OCI-LY7 (cell line): ENCODE results near the gene LITAFD.

Source experiments
- CTCF ChIP-seq: fragments of 200-600 bp; sonication (generic); conservative IDR thresholded peaks from 2 replicates; pipeline ENCODE4 v1.5.1; 2014; ENCODE audit warnings: mild to moderate bottlenecking, antibody characterized with exemption, low read length, moderate library complexity, mixed read lengths
- EZH2phosphoT487 ChIP-seq: fragments of 200-600 bp; sonication (generic); IDR thresholded peaks from 2 replicates; pipeline ENCODE4 v1.6.1; 2018; ENCODE audit warnings: low read depth, borderline replicate concordance, mild to moderate bottlenecking, mixed run types, antibody characterized with exemption, low read length, moderate library complexity, mixed read lengths

GRCh38 chr16:8854298-8854948 is 27.7 kb upstream of the LITAFD start:
- TF ChIP-seq CTCF, result no peak
- TF ChIP-seq EZH2phosphoT487, result no peak
